Measurements from ENCODE around the gene FMNL2.
A peak's percentile ranks its signal among the peaks of the same experiment; 100 is the strongest.

FMNL2 gene

GRCh38 chr2:152450176-152450575 is 115.2 kb downstream of the FMNL2 start:
- DNase-seq: no peak

DNA sequence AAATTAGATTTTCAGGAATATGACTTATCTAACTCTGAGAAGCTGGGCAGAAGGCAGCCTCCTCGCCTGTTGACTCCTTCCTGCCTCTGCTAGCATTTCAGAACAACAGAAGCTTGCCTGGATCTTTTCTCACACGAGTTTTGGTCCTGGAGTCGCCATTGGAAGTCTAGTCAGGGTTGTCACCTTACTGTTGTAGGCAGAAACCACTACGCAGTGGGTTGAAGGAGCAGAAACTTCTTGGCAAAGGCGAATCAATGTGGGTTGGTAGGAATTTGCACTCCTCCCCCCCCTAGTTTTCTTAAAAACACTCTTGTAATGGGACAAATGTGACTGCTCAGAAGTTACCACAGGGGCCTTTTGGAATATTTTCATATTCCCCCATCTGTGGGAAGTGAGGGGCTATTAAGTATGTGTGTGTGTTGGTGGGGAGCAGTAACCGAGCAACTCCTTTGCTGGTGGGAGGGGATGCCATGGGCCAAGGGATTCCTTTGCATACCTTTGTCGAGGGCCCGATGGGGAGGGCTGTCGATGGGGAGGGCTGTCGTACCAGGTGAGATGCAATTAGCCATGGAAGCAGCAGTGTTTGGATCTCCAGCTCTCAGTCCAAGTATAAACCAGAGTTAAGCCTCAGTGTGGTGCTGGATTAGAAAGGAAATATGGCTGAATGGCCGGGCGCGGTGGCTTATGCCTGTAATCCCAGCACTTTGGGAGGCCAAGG is 117.4 kb downstream of the FMNL2 start:
- no peak for DNase-seq

GRCh38 chr2:152453129-152453911 is 118.3 kb downstream of the FMNL2 start:
- DNase-seq: no peak

DNA sequence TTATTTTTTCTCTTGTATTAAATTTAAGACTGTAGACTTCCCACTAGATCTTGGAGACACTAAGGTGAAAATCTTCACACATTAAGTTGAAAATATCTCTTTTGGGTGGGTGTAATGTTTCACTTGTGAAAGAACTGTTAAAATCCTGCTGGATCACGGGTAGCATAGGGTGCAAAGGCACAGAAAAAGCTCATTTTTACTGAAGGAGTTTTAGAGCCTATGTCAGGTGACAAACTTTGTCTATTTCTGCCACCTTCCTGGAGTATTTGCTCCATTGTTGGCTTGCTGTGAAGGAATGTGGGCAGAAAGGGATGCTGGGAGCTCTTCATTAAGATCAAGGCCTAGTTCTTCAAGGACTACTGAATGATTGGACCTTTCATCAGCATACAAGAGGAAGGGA is 119.4 kb downstream of the FMNL2 start:
- DNase-seq: no peak

DNA sequence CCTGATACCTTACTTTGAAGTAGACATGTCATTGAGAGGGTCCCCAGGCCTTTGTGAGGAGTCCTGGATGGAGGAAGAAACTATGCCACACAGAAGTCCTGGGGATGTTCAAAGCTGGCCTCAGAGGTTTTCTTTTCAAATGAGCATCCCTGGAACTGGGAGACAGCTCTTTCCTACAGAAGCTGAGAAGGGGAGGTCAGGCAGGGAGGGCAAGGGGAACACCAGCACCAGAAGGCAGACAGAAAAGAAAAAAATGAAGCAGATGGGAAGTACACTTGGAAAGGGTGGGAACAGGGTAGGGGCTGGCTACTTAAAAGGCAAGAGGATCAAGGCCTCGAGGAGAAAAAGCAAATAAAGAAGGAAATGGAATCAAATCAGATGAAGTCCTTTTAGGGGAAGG is 120.0 kb downstream of the FMNL2 start:
- no peak for DNase-seq

DNA sequence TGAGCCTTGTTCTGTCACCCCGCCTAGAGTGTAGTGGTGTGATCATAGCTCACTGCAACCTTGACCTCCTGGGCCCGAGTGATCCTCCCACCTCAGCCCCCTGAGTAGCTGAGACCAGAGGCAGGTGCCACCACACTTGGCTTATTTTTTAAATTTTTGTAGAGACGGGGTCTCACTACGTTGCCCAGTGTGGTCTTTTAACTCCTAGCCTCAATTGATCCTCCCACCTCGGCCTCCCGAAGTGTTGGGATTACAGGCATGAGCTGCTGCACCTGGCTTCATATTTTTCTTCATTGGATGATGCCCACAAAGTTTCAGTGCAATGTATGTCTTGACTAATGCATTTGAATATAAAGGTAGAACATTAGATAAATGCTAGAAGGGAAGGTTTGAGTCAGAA is 120.8 kb downstream of the FMNL2 start:
- no peak for DNase-seq

- no peak for DNase-seq
Observed at GRCh38 chr2:152456262-152456661, 121.3 kb downstream of the FMNL2 start.

- no peak for DNase-seq
Observed at GRCh38 chr2:152458441-152458940, 123.5 kb downstream of the FMNL2 start.

DNA sequence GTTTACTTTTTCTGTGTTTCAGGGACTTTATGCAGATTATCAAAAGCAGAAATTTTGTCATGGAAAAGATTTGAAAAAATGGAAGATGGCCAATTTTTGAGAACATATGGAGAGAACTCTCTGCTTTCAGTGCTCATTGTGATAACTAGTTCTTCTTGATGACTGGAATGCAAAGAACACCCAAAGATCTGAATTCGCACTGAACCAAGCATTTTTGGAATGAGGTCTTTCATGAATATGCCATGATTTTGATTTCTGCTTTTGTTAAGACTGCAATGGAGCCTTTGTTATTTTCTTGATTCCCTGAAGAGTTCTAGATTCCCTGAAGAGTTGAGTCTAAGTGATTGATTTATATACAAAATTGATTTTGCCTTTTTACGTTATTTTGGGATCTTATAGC is 124.1 kb downstream of the FMNL2 start:
- no peak for DNase-seq

DNA sequence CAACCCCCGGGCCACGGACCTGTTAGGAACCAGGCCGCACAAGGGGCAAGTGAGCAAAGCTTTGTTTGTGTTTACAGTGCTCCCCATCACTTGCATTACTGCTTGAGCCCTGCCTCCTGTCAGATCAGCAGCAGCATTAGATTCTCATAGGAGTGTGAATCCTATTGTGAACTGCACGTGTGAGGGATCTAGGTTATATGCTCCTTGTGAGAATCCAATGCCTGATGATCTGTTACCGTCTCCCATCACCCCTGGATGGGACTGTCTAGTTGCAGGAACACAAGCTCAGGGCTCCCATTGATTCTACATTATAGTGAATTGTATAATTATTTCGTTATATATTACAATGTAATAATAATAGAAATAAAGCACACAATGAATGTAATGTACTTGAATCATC is 125.6 kb downstream of the FMNL2 start:
- DNase-seq: no peak

DNA sequence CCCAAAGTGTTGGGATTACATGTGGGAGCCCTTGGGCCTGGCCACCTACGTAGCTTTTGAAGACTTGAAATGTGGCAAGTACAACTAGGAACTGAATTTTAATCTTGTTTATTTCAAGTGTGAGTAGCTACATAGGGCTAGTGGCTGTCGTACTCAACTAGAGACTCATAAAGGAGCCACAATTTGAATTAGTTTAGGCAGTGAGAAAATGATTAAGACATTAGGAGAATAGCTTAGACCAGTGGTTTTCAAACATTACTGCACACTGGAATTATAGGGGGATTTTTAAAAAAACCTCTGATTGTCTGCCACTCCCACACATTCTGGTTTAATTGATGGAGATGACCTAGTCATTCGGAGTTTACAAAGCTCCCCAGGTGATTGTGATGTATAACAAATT is 127.1 kb downstream of the FMNL2 start:
- DNase-seq: peak; percentile 35 to 61

DNA sequence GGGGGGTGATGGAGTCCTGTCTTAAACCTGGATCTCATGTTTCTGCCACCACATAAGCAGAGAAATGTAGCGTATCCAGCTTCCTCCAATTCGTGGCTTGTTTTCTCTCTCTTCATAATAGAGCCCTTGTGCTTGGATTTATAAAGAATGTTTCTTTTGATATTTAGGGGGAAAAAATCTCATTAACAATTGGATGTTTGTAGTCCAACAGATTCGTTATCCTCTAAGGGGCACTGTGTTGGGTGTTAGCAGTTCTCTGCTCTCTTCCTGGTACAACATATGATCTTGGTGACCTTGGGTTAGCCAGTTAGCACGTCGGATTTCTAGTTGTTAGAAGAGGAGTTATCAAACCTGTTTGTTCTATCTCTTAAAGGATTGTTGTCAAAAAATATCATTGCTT is 127.8 kb downstream of the FMNL2 start:
- DNase-seq: no peak

- no peak for DNase-seq
Observed at GRCh38 chr2:152464851-152465470, 130.0 kb downstream of the FMNL2 start.

DNA sequence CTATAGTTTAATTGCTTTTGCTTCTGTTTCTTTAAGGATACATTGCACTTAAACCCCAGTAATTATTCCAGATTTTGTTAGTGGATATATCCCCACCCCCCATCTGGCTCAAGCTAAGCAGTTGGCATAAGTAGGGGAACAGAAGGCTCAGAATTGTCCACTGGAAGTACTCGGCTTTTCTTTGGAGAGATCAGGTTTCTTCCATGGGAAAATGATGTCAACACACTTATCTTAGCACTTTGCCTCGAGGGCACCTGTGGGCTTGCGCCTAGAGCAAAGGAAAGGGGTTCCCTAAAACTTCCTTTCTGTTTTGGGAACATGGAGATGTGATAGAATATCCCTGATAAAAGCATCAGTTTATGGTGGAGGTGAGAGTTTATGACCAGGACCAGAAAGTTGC is 130.6 kb downstream of the FMNL2 start:
- no peak for DNase-seq

- DNase-seq: no peak
Observed at GRCh38 chr2:152466041-152466440, 131.1 kb downstream of the FMNL2 start.

DNA sequence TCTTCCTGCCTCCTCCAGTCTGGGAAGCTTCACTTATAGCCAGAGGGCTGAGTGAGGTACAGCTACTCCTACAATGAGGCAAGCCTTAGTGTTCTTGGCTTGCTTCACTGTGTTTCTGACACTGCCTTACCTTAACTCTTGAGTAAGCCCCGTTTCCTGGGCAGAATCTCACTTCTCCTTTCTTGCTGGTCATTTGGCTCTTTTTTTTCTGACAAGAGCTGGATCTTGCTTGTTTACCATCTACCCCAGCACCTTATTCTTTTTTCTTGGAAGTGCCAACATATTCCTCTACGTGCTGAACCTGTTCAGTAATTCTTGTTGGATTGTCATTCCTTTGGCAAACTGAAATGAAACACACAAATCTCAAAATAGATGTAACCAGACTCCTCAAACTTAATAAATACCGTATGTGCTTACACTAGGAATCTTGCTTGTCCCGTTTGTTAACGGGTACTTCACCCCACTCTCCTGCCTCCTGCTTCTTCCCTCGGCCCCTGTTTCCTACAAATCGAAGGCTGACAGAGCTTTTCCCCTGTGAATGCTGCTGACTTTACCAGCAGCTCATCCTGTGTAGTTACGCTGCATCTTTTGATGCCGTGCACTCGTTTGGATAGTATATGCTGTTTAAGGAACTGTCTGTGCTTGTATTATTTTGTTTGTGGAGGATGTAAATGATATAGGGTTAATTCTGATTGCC is 132.2 kb downstream of the FMNL2 start:
- peak; percentile 58 to 76 for DNase-seq

- DNase-seq: peak; percentile 37 to 48
Observed at GRCh38 chr2:152467677-152468410, 132.9 kb downstream of the FMNL2 start.

DNA sequence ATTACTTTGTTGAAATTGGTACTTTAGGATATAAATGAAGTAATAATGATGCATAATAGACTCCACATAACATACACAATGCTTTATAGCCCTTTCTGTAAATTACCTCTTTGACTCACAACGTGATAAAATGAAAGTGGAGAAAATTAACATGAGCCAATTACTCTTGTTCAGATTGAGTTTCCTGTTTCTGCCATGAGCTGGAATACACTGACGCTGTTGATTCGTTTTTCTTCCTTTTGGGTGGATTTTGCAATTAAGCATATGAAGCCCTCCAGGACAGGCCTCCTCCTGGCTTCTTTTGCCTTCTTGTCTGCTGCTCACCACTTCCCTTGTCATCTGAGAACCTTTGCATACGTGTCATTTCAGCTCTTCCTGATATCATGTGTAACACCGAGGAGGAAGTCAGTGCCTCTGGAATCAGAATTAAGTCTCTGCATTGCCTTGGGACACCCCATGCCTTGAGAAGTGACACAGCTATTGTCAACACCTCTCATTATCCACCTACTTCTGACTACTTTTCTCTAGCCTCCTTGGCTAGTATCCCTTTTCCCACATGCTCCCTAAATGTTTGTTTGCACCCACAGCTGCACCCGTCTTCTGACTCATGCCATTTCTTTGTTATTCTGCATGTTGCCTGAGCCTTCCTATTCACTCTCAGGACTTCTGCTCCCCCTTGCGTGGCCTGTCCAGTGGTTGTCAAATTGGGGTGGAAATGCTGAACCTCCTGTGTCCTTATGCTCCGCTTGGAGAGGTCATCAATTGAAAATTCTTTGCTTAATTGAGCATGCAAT is 134.1 kb downstream of the FMNL2 start:
- peak; percentile 46 to 77 for DNase-seq

DNA sequence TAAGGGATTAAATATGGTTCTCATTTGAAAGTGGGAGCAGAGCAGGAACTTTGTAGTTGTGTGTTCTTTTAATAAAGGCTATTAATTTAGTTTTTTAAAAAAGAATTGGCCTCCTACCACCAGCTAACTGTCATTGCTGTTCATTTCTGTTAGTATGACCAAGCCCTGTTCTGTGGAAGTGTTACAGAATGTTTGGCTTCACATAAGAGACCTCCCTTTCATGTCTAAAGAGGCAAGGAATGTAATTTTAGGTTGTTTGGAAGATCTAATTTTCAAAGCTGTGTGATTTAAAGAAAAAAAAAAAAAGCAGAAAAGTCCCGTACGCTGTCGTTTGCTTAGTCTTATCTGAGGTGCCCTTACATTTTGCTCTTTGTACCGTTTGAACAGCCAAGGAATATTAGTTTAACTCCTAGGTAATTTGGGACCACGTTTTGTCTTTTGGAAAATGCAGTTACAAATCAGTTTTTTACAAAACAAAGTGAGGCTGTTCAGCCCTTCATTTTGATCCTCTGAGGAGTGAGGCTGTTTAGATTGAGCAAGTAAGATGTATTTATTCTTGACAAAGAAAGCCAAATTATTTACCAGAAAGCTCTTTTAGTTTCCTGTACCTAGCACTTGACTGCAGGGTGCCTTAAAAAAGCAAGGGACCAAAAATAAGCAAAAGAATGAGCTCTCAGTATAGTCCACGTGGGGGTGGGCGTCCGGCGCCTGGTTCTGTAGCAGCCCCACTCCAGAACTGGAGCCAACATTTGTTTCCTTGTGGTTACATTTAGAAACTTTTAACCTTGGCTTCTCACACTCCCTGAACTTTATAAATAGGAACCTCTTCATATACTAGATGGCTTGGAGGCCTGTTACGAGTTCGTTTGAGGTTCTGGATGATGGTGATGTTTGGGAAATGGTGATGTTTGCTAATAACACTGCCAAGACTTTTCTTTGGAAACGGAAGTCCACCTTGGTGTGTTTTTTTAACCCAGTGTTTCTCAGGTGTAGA is 136.2 kb downstream of the FMNL2 start:
- DNase-seq: no peak

GRCh38 chr2:152472481-152472887 is 137.5 kb downstream of the FMNL2 start:
- DNase-seq: no peak

Measured in inflammatory macrophage treated with lipopolysaccharide for 1 hour (primary cell).